Smooth muscle cell of the brain vasculature (primary cell): Measurements from ENCODE around the gene NSUN6.

Source experiments
- DNase-seq: peaks from one replicate; pipeline ENCODE4 v3.0.0-alpha.2; 2012; ENCODE audit warnings: low read depth, low spot score

NSUN6 gene, protein sequence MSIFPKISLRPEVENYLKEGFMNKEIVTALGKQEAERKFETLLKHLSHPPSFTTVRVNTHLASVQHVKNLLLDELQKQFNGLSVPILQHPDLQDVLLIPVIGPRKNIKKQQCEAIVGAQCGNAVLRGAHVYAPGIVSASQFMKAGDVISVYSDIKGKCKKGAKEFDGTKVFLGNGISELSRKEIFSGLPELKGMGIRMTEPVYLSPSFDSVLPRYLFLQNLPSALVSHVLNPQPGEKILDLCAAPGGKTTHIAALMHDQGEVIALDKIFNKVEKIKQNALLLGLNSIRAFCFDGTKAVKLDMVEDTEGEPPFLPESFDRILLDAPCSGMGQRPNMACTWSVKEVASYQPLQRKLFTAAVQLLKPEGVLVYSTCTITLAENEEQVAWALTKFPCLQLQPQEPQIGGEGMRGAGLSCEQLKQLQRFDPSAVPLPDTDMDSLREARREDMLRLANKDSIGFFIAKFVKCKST

DNA sequence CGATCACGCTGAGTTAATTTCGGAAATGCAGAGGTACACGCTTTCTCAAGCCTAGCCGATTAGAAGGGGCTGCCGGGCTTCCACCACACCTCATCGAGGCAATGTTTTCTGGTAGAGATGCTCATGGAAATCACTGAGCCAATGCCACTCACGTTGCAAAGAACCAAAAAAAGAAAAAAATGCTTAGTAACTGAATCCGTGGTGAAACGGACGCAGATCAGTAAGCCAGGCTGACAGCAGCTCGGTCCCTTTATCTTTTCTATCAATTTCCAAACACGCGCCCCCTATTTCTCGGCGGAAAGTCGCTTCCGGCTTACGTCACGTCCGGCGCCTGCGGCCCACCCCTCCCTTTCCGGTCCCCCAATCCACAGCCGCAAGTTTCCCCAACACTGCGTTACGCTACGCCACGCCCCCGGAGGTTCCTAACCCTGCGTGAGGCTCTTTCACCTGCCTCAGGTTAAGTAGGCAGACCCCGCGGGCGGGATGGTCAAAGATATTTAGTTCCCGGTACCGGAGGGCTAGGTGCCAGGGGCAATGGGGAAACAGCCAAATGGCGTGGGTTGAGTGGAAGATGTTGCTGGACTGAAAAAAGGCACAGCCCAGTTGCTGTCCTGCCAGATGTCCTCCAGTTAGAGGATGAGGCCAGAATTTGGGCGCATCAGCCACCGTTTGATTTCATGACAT, at the start of gene NSUN6:
Gene NSUN6, minus strand, starts transcription at position 264 of the 684 bp plus-strand sequence. CDS start 384 bp downstream, outside the sequence.
- DNase-seq: no peak

GRCh38 chr10:18699849-18700840, 48.8 kb upstream of the NSUN6 start:
- no peak for DNase-seq

DNA sequence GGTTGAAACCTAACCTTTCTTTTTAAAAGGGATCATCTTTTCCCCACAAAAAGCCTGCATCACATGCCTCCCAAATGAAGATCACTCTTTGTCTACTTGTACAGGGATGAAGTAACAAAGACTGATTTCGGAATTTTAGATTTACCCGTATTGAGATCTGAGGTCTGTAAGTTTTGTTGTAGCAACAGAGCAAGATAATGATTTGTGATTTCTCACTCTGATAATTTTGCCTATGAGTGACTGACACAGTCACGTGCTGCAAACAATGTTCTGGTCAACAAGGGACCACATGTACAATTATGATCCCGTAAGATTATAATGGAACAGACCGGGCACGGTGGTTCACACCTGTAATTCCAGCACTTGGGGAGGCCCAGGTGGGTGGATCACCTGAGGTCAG, 39.2 kb upstream of the NSUN6 start:
- no peak for DNase-seq

DNA sequence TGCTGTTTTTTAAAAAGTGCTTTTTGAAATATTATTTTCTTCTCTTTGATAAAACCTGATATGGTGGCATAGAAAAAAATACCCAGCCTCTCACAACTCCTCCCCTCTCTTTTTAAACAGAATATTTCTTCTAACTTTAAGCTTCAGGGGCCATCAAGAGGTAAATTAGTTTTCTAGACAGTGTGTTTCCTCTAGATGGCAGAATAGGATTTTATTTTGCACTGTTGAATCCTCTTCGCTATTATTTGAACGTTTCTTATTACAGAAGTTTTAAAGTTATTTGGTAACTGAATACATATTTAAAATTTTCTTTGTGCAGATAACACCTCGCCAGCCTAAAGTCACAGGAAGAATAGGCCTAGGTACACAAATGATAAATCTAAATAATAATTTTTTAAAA, 38.1 kb upstream of the NSUN6 start:
- DNase-seq: no peak

DNA sequence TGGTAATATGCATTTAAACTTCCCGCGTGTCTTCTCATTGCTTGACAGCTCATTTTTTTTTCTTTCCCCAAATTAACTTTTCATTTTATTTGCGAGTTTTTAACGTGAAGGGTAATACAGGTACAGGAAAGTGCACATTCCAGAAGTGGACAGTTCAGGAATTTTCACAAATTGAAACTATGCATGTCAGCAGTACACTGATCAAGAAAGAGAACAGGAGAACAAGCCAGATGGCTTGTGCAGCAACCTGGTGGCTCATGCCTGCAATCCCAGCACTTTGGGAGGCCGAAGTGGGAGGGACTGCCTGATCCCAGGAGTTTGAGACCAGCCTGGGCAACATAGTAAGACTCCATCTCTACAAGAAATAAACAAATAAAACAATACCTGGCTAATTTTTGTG, 36.3 kb upstream of the NSUN6 start:
- no peak for DNase-seq

DNA sequence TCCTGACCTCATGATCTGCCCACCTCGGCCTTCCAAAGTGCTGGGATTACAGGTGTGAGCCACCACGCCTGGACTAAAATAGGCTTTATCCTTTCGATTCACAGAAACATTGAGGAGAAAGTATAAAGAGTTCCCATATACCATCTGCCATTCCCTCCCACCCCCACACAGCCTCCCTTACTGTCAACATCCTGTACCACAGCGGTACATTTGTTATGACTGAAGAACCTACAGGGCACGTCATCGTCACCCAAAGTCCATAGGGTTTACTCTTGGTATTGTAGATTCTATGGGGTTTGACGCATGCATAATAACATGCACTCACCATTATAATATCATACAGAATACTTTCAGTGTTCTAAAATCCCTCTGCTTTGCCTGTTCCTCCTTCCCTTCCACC, 35.8 kb upstream of the NSUN6 start:
- no peak for DNase-seq

- DNase-seq: no peak
These were observed 34.2 kb upstream of the NSUN6 start for GRCh38 chr10:18685555-18685954.

- DNase-seq: no peak
These were observed 33.6 kb upstream of the NSUN6 start for GRCh38 chr10:18684953-18685352.

GRCh38 chr10:18684416-18684815, 33.0 kb upstream of the NSUN6 start:
- no peak for DNase-seq

GRCh38 chr10:18683427-18683826, 32.0 kb upstream of the NSUN6 start:
- no peak for DNase-seq

DNA sequence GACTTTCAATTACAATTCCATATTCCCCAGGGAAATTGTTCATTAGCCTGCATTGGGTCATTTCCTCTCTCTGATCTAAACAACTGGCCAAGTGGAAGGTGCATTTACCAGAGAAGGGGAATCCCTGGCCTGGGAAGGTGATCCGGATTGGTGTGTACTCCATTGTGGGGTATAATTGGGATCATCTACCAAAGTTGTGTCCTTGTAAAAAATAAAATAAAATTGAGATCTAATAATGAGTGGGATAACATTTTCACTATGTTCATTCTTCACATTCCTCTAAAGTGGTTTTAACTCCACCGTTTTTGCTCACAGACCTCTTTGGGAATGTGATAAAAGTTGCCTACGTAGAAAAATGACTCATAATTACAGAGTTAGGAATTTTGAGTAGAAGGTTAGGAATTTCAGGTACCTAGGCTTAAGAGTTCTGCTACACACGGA, 30.6 kb upstream of the NSUN6 start:
- DNase-seq: no peak

GRCh38 chr10:18681366-18681765, 30.0 kb upstream of the NSUN6 start:
- DNase-seq: no peak

GRCh38 chr10:18680754-18681153, 29.4 kb upstream of the NSUN6 start:
- DNase-seq: no peak

GRCh38 chr10:18675086-18675801, 23.9 kb upstream of the NSUN6 start:
- no peak for DNase-seq

DNA sequence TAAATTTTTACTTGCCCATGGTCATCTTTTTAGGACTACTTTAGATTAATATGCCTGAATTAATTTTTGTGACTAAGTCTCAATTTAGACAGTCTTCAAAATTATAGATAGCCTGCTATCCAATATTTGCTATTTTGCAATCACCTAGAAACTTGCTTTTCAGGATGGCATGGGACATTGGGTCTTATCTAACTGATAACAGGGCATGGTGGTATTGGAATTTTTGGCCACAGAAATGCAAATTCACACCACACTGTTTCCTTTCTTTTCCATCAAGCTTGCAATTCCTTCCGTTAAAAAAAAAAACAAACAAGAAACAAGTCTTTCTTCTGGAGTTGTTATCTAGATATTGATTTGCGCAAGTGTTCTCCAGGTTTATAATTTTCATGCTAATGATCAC, 16.6 kb upstream of the NSUN6 start:
- no peak for DNase-seq

DNA sequence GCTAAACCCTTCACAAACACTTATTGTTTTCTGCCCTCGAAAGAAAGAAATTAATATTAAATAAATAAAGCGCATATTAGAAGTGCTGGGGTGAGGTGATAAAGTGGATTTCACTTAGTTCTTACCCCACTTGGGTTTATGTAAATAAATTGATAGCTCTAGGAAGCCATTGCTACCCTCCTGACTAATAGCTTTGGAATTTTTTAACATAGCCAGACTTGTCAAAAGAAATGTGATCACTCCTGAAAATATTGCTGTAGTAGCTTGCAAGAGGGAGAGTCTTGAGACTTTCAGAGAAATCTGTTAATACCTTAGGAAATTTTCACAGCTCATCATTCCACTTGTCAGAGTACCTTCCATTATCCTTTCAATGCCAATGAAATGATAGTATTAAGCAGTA, 15.4 kb upstream of the NSUN6 start:
- no peak for DNase-seq

- no peak for DNase-seq
These were observed 14.6 kb upstream of the NSUN6 start for GRCh38 chr10:18665815-18666558.

GRCh38 chr10:18664841-18665478, 13.6 kb upstream of the NSUN6 start:
- DNase-seq: no peak

DNA sequence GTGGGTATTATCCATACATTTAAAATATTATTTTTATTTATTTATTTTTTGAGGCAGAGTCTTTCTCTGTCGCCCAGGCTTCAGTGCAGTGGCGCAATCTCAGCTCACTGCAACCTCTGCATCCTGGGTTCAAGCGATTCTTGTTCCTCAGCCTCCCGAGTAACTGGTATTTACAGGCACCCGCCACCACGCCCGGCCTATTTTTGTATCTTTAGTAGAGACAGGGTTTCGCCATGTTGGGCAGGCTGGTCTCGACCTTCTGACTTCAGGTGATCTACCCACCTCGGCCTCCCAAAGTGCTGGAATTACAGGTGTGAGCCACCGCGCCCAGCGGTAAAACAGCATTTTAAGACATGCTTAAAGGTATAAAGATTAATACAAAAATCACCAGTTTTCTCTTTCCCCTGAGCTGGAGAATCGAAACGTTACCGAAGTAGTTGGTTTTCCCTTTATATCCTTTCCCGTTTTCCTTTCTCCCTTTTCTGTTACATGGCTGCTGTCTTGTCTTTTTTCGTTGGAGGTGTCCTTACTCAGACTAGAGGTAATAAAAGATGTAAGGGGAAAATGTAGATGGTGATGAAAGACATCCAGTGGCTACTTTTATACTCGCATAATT, 9.5 kb upstream of the NSUN6 start:
- DNase-seq: no peak
